Measurements from ENCODE around the gene IGHMBP2. TPM values are rescaled to one million over a fixed set of nuclear protein-coding genes. Genes with fewer than 3 reads are reported as not detected.

IGHMBP2 gene
- total RNA-seq, 4 donors from 2014 or later, result 10.2 to 18.4 (median 11.7) TPM

GRCh38 chr11:68896171-68896959 is 7.3 kb upstream of the IGHMBP2 start:
- no peak for TF ChIP-seq POLR2A (IDR thresholded peaks at IDR 0.05)
- TF ChIP-seq CTCF (IDR thresholded peaks at IDR 0.05), result no peak
- DNase-seq, result no peak
- H3K36me3 ChIP-seq, result peaks cover 55 to 66% of the 10 kb centered on the region in 2 donors
- no peaks in the 10 kb centered on the region for H3K27me3 ChIP-seq
- H3K4me1 ChIP-seq, result peaks cover 5 to 6% of the 10 kb centered on the region in 2 donors
- H3K4me3 ChIP-seq (replicated peaks in 1 of 3), result no peak overlapping the region
- WGBS, 2 donors, result 93 to 94% methylated on average over 23 of the region's 23 CpGs
- no peak overlapping the region for H3K27ac ChIP-seq
- intact Hi-C loops (cut with DNase I), result no loop called here
- no peaks in the 10 kb centered on the region for H3K9me3 ChIP-seq

- TF ChIP-seq POLR2A (IDR thresholded peaks at IDR 0.05) (no peak), CTCF (IDR thresholded peaks at IDR 0.05) (no peak)
- H3K36me3 ChIP-seq, result peaks cover 54 to 65% of the 10 kb centered on the region in 2 donors
- H3K27me3 ChIP-seq, result no peaks in the 10 kb centered on the region
Measured at GRCh38 chr11:68897441-68897840, 6.2 kb upstream of the IGHMBP2 start.

GRCh38 chr11:68900835-68901381 is 2.8 kb upstream of the IGHMBP2 start:
- Histone ChIP-seq H3K36me3 (peaks cover 25 to 34% of the 10 kb centered on the region in 2 donors), H3K4me3 (replicated peaks in 1 of 3) (no peak overlapping the region), H3K4me1 (peaks cover 20 to 21% of the 10 kb centered on the region in 2 donors), H3K27me3 (no peaks in the 10 kb centered on the region), H3K9me3 (no peaks in the 10 kb centered on the region), H3K27ac (no peak overlapping the region)
- no peak for DNase-seq
- TF ChIP-seq POLR2A (IDR thresholded peaks at IDR 0.05), result no peak
- no peak for TF ChIP-seq CTCF (IDR thresholded peaks at IDR 0.05)
- WGBS, 2 donors, result 76 to 92% methylated on average over 6 to 8 of the region's 9 CpGs
- intact Hi-C loops (cut with DNase I), result no loop called here

More at GRCh38 chr11:68897441-68897840, 6.2 kb upstream of the IGHMBP2 start:
- WGBS, 2 donors, result 87 to 95% methylated on average over 8 to 9 of the region's 9 CpGs
- intact Hi-C loops (cut with DNase I), result no loop called here
- no peak for DNase-seq
- no peak overlapping the region for H3K4me3 ChIP-seq (replicated peaks in 1 of 3)
- no peaks in the 10 kb centered on the region for H3K9me3 ChIP-seq
- H3K4me1 ChIP-seq, result peaks cover 2 to 3% of the 10 kb centered on the region in 2 donors
- no peak overlapping the region for H3K27ac ChIP-seq

- WGBS, 2 donors, result 1% methylated on average over 19 to 24 of the region's 24 CpGs
- Histone ChIP-seq H3K4me1 (peaks cover 20 to 21% of the 10 kb centered on the region in 2 donors), H3K27ac (peak overlapping the region; percentile 33 to 74 (median 70)), H3K9me3 (no peaks in the 10 kb centered on the region), H3K4me3 (replicated peaks in 1 of 3) (peak overlapping the region; percentile 43 to 87 (median 82)), H3K27me3 (no peaks in the 10 kb centered on the region), H3K36me3 (peaks cover 6 to 15% of the 10 kb centered on the region in 2 donors)
- no peak for TF ChIP-seq POLR2A (IDR thresholded peaks at IDR 0.05)
- no peak for TF ChIP-seq CTCF (IDR thresholded peaks at IDR 0.05)
- intact Hi-C loops (cut with DNase I), result no loop called here
- DNase-seq, result peak; percentile 23 to 31
Measured at GRCh38 chr11:68904248-68904847, 657 bp downstream of the IGHMBP2 start.
